Measurements from ENCODE around the gene ACKR3. TPM values are rescaled to one million over a fixed set of nuclear protein-coding genes. Genes with fewer than 3 reads are reported as not detected.

The ACKR3 gene
- total RNA-seq, 2 experiments from 2014 or later: 0.46 to 2.1 TPM

DNA sequence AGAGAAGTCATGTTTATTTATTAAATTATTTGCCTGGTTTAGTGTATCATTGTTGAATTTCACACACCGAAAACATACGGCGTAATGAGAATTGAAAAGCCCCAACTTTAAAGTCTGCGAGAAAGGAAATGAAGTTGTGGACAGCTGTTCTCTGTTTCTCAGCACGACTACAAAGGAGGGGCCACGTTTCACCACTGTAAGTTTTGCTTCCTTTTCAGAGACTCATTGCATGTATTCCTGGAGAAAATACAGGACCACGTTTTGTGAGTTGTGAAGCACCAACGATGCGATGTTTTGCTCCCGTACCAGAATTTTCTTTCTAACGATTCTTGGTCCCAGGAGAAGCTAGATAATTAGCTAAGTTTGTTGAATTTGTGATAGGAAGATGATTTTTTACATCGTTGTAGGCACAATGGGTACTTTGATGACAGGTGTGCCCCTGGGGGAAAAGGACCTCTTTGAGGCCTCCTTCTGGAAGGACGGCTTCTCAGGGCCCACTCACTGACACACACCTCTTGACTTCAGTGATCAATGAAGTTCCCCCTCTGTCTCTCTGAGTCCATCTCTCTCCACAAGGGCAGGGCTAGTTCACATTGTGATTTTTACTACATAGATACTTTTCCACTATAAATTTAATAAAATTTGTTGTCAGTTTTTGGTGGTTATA, 23.7 kb upstream of the ACKR3 start:
- Histone ChIP-seq H3K4me1 (ENCODE audit: insufficient read depth, low read length, poor library complexity, severe bottlenecking) (peaks cover 50% of the 10 kb centered on the region), H3K4me3 (ENCODE audit: low read depth, low read length, poor library complexity, severe bottlenecking) (peak overlapping the region; percentile 48), H2AFZ (ENCODE audit: low read length) (peak overlapping the region; percentile 82), H3K9me3 (ENCODE audit: low read length) (0 out of 2 replicates have a peak, but pooled peaks cover 4% of the 10 kb centered on the region), H3K9me2 (ENCODE audit: insufficient read depth, low read length) (no peaks in the 10 kb centered on the region), H3K4me2 (ENCODE audit: low read length) (peak overlapping the region; percentile 74), H3K79me2 (ENCODE audit: insufficient read depth, low read depth, low read length) (no peaks in the 10 kb centered on the region), H3K36me3 (ENCODE audit: insufficient read depth, low read length) (no peaks in the 10 kb centered on the region), H4K20me1 (ENCODE audit: insufficient read depth, low read length) (no peaks in the 10 kb centered on the region), H3K27ac (ENCODE audit: low read depth, low read length, poor library complexity, severe bottlenecking) (peak overlapping the region; percentile 94)
- CTCF ChIA-PET (ENCODE audit: unreplicated experiment): interaction anchor here (1.0 kb wide), 1 partner anchor 33 kb away, joined by 4 read pairs; no protein-coding TSS in a partner anchor
- intact Hi-C loops (cut with micrococcal nuclease; ENCODE audit: unreplicated experiment): loop anchor here (1.0 to 5.0 kb wide), 2 partner anchors 23 to 611 kb away; partner anchors contain the start of gene ACKR3
- no TSS peak for BruUV-seq (replicated peaks)
- TF ChIP-seq, protein P1, sequence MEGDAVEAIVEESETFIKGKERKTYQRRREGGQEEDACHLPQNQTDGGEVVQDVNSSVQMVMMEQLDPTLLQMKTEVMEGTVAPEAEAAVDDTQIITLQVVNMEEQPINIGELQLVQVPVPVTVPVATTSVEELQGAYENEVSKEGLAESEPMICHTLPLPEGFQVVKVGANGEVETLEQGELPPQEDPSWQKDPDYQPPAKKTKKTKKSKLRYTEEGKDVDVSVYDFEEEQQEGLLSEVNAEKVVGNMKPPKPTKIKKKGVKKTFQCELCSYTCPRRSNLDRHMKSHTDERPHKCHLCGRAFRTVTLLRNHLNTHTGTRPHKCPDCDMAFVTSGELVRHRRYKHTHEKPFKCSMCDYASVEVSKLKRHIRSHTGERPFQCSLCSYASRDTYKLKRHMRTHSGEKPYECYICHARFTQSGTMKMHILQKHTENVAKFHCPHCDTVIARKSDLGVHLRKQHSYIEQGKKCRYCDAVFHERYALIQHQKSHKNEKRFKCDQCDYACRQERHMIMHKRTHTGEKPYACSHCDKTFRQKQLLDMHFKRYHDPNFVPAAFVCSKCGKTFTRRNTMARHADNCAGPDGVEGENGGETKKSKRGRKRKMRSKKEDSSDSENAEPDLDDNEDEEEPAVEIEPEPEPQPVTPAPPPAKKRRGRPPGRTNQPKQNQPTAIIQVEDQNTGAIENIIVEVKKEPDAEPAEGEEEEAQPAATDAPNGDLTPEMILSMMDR (conservative IDR thresholded peaks at IDR 0.05; ENCODE audit: low read length): no peak
- no peak for TF ChIP-seq EZH2phosphoT487 (IDR thresholded peaks at IDR 0.05; ENCODE audit: borderline replicate concordance, low read depth, low read length)
- POLR2A ChIA-PET: interaction anchor here (1.0 to 1.1 kb wide), 4 partner anchors 10 to 540 kb away, joined by 3 to 4 read pairs (median 3); partner anchors contain the start of gene COPS8
- peak; percentile 82 for DNase-seq (ENCODE audit: low spot score)

DNA sequence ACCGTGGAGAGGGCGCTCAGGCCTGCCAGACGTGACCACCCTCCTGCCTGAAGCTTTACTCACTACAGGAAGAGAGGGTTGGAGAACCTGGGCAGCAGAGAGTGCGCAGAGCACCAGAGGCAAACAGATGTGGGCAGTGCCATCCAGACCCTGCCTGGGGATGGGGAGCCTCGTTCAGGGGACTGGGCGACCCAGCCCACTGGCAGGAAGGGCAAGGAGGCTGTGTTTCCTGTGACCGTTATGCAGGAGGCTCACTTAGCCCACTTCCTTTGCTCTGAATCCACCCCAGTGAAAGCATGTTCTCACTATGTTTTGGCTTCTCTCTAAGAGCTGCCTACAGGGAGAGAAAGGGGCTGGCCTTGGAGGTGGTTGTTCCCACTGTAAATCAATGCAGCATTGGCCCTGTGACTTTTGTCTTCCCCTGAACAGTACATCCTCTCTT, 23.0 kb upstream of the ACKR3 start:
- Histone ChIP-seq H2AFZ (ENCODE audit: low read length) (peak overlapping the region; percentile 82), H3K9me3 (ENCODE audit: low read length) (0 out of 2 replicates have a peak, but pooled peaks cover 4% of the 10 kb centered on the region), H3K27ac (ENCODE audit: low read depth, low read length, poor library complexity, severe bottlenecking) (peak overlapping the region; percentile 94), H3K36me3 (ENCODE audit: insufficient read depth, low read length) (no peaks in the 10 kb centered on the region), H4K20me1 (ENCODE audit: insufficient read depth, low read length) (no peaks in the 10 kb centered on the region), H3K79me2 (ENCODE audit: insufficient read depth, low read depth, low read length) (no peaks in the 10 kb centered on the region), H3K4me3 (ENCODE audit: low read depth, low read length, poor library complexity, severe bottlenecking) (peak overlapping the region; percentile 48), H3K4me2 (ENCODE audit: low read length) (peak overlapping the region; percentile 74), H3K9me2 (ENCODE audit: insufficient read depth, low read length) (no peaks in the 10 kb centered on the region), H3K4me1 (ENCODE audit: insufficient read depth, low read length, poor library complexity, severe bottlenecking) (peaks cover 56% of the 10 kb centered on the region)
- TF ChIP-seq, protein P1 (conservative IDR thresholded peaks at IDR 0.05; ENCODE audit: low read length): no peak
- TF ChIP-seq EZH2phosphoT487 (IDR thresholded peaks at IDR 0.05; ENCODE audit: borderline replicate concordance, low read depth, low read length): no peak
- ChIA-PET POLR2A (interaction anchor here (0.9 to 1.2 kb wide), 3 partner anchors 15 to 540 kb away, joined by 3 to 5 read pairs (median 3); partner anchors contain the start of gene COPS8), CTCF (ENCODE audit: unreplicated experiment) (interaction anchor here (1.0 kb wide), 1 partner anchor 34 kb away, joined by 4 read pairs; no protein-coding TSS in a partner anchor)
- no TSS peak for BruUV-seq (replicated peaks)
- peak; percentile 79 for DNase-seq (ENCODE audit: low spot score)
- intact Hi-C loops (cut with micrococcal nuclease; ENCODE audit: unreplicated experiment): loop anchor here (5.0 kb wide), 1 partner anchor 611 kb away; no protein-coding TSS in a partner anchor
